Stimulated activated naive CD8-positive, alpha-beta T cell treated with anti-CD3 and anti-CD28 coated beads, Interleukin-15, amount 100 ng/mL, for 72 hours (primary cell): ENCODE measurements around the gene HBA1.
"Not testable (repeated sequence)": the region's sequence is repeated elsewhere in the genome, so short reads cannot be mapped to it uniquely, and the experiment has no call there.

Experiments used
- ATAC-seq: fragments of 150-1000 bp; cut with Tn5 transposase; 2 replicates; pipeline ENCODE4 v1.10.0; 2021; ENCODE audit warnings: mild to moderate bottlenecking, moderate library complexity
- DNase-seq, 2 donors: peaks; one replicate each; pipeline ENCODE4 v3.0.0; 2021 to 2022
- H3K27ac Mint-ChIP-seq, 2 donors: one replicate each; pipeline ENCODE4 v1.8.0; 2022; ENCODE audit warnings: mild to moderate bottlenecking in 2 of 2, mixed read lengths in 2 of 2, moderate library complexity in 2 of 2
- H3K27me3 Mint-ChIP-seq: one replicate; pipeline ENCODE4 v1.8.0; 2022; ENCODE audit warnings: mixed read lengths
- H3K4me1 Mint-ChIP-seq: one replicate; pipeline ENCODE4 v1.8.0; 2022; ENCODE audit warnings: mild to moderate bottlenecking, mixed read lengths
- H3K4me3 Mint-ChIP-seq, 2 donors: one replicate each; pipeline ENCODE4 v1.8.0; 2022; ENCODE audit warnings: mild to moderate bottlenecking in 2 of 2, mixed read lengths in 2 of 2, moderate library complexity in 1 of 2
- H3K9me3 Mint-ChIP-seq, 2 donors: one replicate each; pipeline ENCODE4 v1.8.0; 2022; ENCODE audit warnings: mixed read lengths in 2 of 2

The HBA1 gene

DNA sequence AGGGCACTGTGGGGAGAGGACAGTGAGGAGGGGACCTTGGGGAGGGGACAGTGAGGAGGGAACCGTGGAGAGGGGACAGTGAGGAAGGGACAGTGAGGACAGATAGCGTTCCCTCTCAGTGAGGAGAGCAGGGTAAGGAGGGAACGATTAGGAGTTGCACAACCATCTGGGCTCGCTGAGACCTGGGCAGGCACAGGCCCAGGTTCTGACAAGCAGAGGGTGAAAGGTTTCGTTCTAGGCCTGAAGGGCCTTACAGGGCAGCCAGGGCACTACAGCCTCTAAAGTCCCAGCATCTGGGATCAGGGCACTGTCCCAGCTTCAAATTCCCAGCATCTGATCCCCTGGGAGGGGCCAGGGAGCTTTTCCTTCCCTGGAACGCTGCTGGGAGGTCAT lies 23.4 kb upstream of the HBA1 start:
- peak; percentile 44 for ATAC-seq
- Mint-ChIP-seq H3K27me3 (peaks cover 74% of the 10 kb centered on the region), H3K4me1 (peaks cover 13% of the 10 kb centered on the region)
- DNase-seq, H3K27ac Mint-ChIP-seq, H3K9me3 Mint-ChIP-seq, H3K4me3 Mint-ChIP-seq: not testable (repeated sequence)

DNA sequence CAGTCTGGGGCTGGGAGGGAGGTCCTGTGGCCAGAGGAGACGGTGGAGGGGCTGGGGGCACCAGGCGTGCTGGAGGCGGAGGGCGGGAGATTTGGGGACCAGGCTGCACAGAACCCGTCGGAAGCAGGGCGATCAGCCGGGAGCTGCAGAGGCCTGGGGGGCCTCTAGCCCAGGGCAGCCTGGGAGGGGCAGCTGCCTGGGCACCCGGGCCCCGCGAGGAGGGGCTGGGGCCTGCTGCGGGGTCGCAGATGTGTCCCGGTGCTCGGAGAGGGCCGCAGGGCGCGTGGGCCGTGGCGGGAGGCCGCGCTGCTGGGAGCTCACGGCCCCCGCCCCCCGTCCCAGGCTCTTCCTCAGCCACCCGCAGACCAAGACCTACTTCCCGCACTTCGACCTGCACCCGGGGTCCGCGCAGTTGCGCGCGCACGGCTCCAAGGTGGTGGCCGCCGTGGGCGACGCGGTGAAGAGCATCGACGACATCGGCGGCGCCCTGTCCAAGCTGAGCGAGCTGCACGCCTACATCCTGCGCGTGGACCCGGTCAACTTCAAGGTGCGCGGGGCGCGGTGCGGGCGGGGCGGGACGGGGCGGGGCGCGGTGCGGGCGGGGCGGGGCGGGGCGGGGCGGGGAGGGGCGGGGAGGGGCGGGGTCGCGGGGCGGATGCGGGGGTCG lies 22.8 kb upstream of the HBA1 start:
- DNase-seq, H3K27ac Mint-ChIP-seq, H3K4me3 Mint-ChIP-seq, H3K9me3 Mint-ChIP-seq: not testable (repeated sequence)
- peak; percentile 63 for ATAC-seq
- peaks cover 13% of the 10 kb centered on the region for H3K4me1 Mint-ChIP-seq
- H3K27me3 Mint-ChIP-seq, result peaks cover 79% of the 10 kb centered on the region

DNA sequence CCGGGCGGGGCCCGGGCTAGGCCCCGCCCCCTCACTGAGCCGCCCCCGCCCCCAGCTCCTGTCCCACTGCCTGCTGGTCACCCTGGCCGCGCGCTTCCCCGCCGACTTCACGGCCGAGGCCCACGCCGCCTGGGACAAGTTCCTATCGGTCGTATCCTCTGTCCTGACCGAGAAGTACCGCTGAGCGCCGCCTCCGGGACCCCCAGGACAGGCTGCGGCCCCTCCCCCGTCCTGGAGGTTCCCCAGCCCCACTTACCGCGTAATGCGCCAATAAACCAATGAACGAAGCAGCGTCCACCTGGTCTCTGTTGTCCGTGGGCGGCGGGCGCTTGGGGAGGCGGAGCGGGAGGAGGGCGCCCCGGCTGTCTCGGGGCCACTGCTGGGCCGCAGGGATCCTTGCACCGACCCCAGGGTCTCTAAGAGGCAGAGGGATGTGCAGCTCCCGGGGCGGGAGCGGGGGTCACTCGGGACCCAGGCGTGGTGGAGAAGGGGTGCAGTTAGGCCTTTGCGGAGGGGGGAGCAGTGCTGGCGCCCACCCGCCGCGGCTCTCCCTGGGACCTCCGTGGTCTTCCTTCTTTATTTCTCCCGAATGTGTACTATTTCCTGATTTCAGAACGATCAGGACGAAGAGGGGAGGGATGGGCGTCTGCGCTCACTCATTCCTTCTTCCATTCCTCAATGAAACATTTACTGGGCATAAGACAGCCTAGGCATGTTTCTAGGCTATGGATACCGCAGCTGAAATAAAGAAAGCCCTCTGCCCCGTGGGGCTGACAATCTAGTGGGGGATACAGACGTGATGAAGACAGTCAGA lies 22.1 kb upstream of the HBA1 start:
- ATAC-seq (peak; percentile 40), DNase-seq (no peak)
- peaks cover 79% of the 10 kb centered on the region for H3K27me3 Mint-ChIP-seq
- peaks cover 13% of the 10 kb centered on the region for H3K4me1 Mint-ChIP-seq
- no peaks in the 10 kb centered on the region for H3K9me3 Mint-ChIP-seq
- no peak overlapping the region for H3K27ac Mint-ChIP-seq
- peak overlapping the region; percentile 74 to 83 for H3K4me3 Mint-ChIP-seq

DNA sequence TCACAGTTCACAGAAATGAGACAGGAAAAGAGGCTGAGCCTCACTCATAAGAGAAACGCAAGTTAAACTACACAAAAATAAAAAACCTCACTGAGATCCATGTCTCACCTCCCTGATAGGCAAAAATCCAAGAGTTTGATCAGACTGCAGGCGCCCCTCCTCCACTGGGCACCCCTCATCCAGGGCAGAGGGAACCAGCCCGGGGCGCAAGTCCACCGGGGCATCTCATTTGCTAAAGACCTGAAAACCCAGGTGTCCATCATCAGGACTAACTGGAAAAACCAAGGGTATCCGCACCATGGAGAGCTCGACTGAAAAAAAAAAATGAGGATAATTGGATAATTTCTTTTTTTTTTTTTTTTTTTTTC lies 21.5 kb upstream of the HBA1 start:
- H3K27me3 Mint-ChIP-seq, result peaks cover 79% of the 10 kb centered on the region

DNA sequence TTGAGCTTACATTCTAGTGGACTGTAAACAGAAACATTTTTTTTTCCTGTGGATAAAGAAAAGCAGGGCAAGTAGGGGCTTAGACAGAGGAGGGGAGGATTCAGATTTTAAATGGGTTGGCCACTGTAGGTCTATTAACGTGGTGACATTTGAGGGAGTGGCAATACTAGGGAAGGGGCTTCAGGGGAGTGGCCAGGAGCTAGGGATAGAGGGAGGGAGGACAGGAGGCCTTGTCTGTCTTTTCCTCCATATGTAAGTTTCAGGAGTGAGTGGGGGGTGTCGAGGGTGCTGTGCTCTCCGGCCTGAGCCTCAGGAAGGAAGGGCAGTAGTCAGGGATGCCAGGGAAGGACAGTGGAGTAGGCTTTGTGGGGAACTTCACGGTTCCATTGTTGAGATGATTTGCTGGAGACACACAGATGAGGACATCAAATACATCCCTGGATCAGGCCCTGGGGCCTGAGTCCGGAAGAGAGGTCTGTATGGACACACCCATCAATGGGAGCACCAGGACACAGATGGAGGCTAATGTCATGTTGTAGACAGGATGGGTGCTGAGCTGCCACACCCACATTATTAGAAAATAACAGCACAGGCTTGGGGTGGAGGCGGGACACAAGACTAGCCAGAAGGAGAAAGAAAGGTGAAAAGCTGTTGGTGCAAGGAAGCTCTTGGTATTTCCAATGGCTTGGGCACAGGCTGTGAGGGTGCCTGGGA lies 17.2 kb upstream of the HBA1 start:
- H3K27me3 Mint-ChIP-seq, result peaks cover 74% of the 10 kb centered on the region
- no peak overlapping the region for H3K27ac Mint-ChIP-seq
- no peaks in the 10 kb centered on the region for H3K9me3 Mint-ChIP-seq
- ATAC-seq, result no peak
- no peak for DNase-seq
- peaks cover 10% of the 10 kb centered on the region for H3K4me1 Mint-ChIP-seq
- H3K4me3 Mint-ChIP-seq, result no peak overlapping the region

More for the DNA sequence above, 21.5 kb upstream of the HBA1 start:
- ATAC-seq (no peak), DNase-seq (no peak)
- peaks cover 13% of the 10 kb centered on the region for H3K4me1 Mint-ChIP-seq
- no peak overlapping the region for H3K27ac Mint-ChIP-seq
- H3K4me3 Mint-ChIP-seq, result peak overlapping the region; percentile 74 to 83
- H3K9me3 Mint-ChIP-seq, result no peaks in the 10 kb centered on the region

- not testable (repeated sequence) for H3K4me3 Mint-ChIP-seq, H3K27ac Mint-ChIP-seq, ATAC-seq, H3K9me3 Mint-ChIP-seq, DNase-seq, H3K4me1 Mint-ChIP-seq
- peaks cover 68% of the 10 kb centered on the region for H3K27me3 Mint-ChIP-seq
Observed at GRCh38 chr16:160242-160641, 16.2 kb upstream of the HBA1 start.

- DNase-seq (no peak), ATAC-seq (no peak)
- Mint-ChIP-seq H3K4me1 (peaks cover 8% of the 10 kb centered on the region), H3K9me3 (no peaks in the 10 kb centered on the region), H3K27ac (no peak overlapping the region), H3K27me3 (peaks cover 69% of the 10 kb centered on the region), H3K4me3 (no peak overlapping the region)
Observed at GRCh38 chr16:160691-161190, 15.7 kb upstream of the HBA1 start.

- Mint-ChIP-seq H3K9me3 (no peaks in the 10 kb centered on the region), H3K27me3 (peaks cover 70% of the 10 kb centered on the region), H3K4me3 (no peak overlapping the region), H3K4me1 (peaks cover 18% of the 10 kb centered on the region), H3K27ac (no peak overlapping the region)
- DNase-seq (no peak), ATAC-seq (no peak)
Observed at GRCh38 chr16:162271-162991, 14.0 kb upstream of the HBA1 start.

- not testable (repeated sequence) for H3K27ac Mint-ChIP-seq, H3K9me3 Mint-ChIP-seq, H3K4me3 Mint-ChIP-seq, DNase-seq
- peak; percentile 54 for ATAC-seq
- Mint-ChIP-seq H3K4me1 (peaks cover 18% of the 10 kb centered on the region), H3K27me3 (peaks cover 74% of the 10 kb centered on the region)
Observed at GRCh38 chr16:163139-163538, 13.3 kb upstream of the HBA1 start.

DNA sequence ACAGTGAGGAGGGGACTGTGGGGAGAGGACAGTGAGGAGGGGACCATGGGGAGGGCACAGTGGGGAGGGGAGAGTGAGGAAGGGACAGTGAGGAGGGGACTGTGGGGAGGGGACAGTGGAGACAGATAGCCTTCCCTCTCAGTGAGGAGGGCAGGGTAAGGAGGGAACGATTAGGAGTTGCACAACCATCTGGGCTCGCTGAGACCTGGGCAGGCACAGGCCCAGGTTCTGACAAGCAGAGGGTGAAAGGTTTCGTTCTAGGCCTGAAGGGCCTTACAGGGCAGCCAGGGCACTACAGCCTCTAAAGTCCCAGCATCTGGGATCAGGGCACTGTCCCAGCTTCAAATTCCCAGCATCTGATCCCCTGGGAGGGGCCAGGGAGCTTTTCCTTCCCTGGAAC lies 12.8 kb upstream of the HBA1 start:
- Mint-ChIP-seq H3K4me3 (peak overlapping the region; percentile 38 to 56), H3K4me1 (peaks cover 18% of the 10 kb centered on the region), H3K27me3 (peaks cover 75% of the 10 kb centered on the region)
- H3K27ac Mint-ChIP-seq, DNase-seq, H3K9me3 Mint-ChIP-seq: not testable (repeated sequence)
- ATAC-seq, result peak; percentile 26

DNA sequence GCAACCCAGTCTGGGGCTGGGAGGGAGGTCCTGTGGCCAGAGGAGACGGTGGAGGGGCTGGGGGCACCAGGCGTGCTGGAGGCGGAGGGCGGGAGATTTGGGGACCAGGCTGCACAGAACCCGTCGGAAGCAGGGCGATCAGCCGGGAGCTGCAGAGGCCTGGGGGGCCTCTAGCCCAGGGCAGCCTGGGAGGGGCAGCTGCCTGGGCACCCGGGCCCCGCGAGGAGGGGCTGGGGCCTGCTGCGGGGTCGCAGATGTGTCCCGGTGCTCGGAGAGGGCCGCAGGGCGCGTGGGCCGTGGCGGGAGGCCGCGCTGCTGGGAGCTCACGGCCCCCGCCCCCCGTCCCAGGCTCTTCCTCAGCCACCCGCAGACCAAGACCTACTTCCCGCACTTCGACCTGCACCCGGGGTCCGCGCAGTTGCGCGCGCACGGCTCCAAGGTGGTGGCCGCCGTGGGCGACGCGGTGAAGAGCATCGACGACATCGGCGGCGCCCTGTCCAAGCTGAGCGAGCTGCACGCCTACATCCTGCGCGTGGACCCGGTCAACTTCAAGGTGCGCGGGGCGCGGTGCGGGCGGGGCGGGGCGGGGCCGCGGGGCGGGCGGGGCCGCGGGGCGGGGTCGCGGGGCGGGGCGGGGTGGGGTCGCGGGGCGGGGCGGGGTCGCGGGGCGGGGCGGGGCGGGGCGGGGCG lies 12.2 kb upstream of the HBA1 start:
- not testable (repeated sequence) for H3K27ac Mint-ChIP-seq, H3K9me3 Mint-ChIP-seq, H3K4me3 Mint-ChIP-seq, DNase-seq
- Mint-ChIP-seq H3K4me1 (peaks cover 18% of the 10 kb centered on the region), H3K27me3 (peaks cover 75% of the 10 kb centered on the region)
- ATAC-seq, result peak; percentile 58

DNA sequence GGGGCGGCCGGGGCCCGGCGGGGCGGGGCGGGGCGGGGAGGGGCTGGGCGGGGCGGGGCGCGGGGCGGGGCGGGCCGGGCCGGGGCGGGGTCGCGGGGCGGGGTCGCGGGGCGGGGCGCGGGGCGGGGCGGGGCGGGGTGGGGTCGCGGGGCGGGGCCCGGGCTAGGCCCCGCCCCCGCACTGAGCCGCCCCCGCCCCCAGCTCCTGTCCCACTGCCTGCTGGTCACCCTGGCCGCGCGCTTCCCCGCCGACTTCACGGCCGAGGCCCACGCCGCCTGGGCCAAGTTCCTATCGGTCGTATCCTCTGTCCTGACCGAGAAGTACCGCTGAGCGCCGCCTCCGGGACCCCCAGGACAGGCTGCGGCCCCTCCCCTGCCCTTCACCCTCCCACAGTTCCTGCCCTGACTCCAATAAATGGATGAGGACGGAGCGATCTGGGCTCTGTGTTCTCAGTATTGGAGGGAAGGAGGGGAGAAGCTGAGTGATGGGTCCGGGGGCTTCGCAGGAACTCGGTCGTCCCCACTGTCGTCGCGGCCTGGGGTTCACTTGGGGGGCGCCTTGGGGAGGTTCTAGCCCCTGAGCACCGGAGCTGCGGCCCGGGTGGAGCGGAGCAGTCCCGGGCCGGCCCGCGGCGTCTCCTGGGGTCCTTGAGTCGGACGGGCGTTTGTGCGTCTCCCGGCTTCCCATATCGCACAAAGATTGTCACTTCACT lies 11.5 kb upstream of the HBA1 start:
- Mint-ChIP-seq H3K27me3 (peaks cover 75% of the 10 kb centered on the region), H3K4me3 (peak overlapping the region; percentile 58 to 63), H3K4me1 (peaks cover 19% of the 10 kb centered on the region), H3K9me3 (no peaks in the 10 kb centered on the region), H3K27ac (no peak overlapping the region)
- ATAC-seq (peak; percentile 35), DNase-seq (no peak)

- Mint-ChIP-seq H3K9me3 (no peaks in the 10 kb centered on the region), H3K4me3 (peak within 1 kb of the TSS; percentile 58 to 63), H3K4me1 (peaks cover 27% of the 10 kb centered on the region), H3K27me3 (peaks cover 81% of the 10 kb centered on the region), H3K27ac (no peak within 1 kb of the TSS)
- DNase-seq, result no peak
- no peak for ATAC-seq
Observed at GRCh38 chr16:165539-166374, 10.7 kb upstream of the HBA1 start, which contains the start of gene HBM. TSS of gene HBM (plus strand) at chr16:165978. CDS start at chr16:165998, 20 bp downstream.
